ENCODE measurements around the gene RTP1. TPM values are rescaled to one million over a fixed set of nuclear protein-coding genes. Genes with fewer than 3 reads are reported as not detected.

Gene RTP1
- total and polyA plus RNA-seq, 9 of the 15 experiments (the other 6 are each of a cell fraction or from before 2014, with no cell fraction given) = not detected

DNA sequence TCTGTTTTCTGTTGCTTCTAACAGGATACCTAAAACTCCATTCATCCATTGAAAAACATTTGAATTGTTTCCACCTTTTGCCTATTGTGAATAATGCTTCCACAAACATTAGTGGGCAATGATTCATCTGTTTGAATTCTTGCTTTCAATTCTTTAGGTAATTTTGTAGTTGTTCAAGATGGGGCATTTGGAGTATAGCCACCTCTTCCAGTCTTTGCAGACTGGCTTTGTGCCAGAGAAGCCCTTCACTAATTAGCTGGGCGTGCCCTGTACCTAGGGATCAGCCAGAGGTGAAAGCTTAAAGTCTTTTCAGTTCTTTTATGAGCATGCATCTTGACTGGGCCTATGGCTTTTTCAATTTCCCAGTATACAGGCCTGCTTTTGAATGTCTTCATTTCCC is 10.9 kb downstream of the RTP1 start (continued):
- TF ChIP-seq RNF2 (IDR thresholded peaks at IDR 0.05) = no peak
- TF ChIP-seq DMBX1 (CRISPR knock-in tag; IDR thresholded peaks at IDR 0.05; ENCODE audit: borderline replicate concordance) = no peak
- TF ChIP-seq ZKSCAN1 (IDR thresholded peaks at IDR 0.05; ENCODE audit: low read depth, low read length) = no peak
- TF ChIP-seq ZHX1 (conservative IDR thresholded peaks at IDR 0.05; ENCODE audit: low read length) = no peak
- TF ChIP-seq MIER1 (IDR thresholded peaks at IDR 0.05; ENCODE audit: low read depth) = no peak
- TF ChIP-seq E2F8 (IDR thresholded peaks at IDR 0.05; ENCODE audit: low read depth, partially characterized antibody) = no peak
- no peak for TF ChIP-seq RB1 (IDR thresholded peaks at IDR 0.05; ENCODE audit: low read depth)
